HG03175 (cell line): Measurements from ENCODE around the gene DNAJC5G.
"Not testable (repeated sequence)": the region's sequence is repeated elsewhere in the genome, so short reads cannot be mapped to it uniquely, and the experiment has no call there.

ENCODE experiments used
- ATAC-seq: cut with Tn5 transposase; IDR thresholded peaks from one replicate; pipeline ENCODE4 v1.9.1; 2021; ENCODE audit warnings: mild to moderate bottlenecking, moderate library complexity; ENCODE audit not compliant: unreplicated experiment

The DNAJC5G gene

GRCh38 chr2:27250652-27251379 lies 24.4 kb upstream of the DNAJC5G start:
- no peak for ATAC-seq

- ATAC-seq, result no peak
These were observed 23.5 kb upstream of the DNAJC5G start for GRCh38 chr2:27251766-27252165.

- no peak for ATAC-seq
These were observed 20.0 kb upstream of the DNAJC5G start for GRCh38 chr2:27255187-27255586.

- ATAC-seq, result no peak
These were observed 19.6 kb upstream of the DNAJC5G start for GRCh38 chr2:27255660-27256059.

GRCh38 chr2:27256855-27257454 lies 18.3 kb upstream of the DNAJC5G start:
- no peak for ATAC-seq

- no peak for ATAC-seq
These were observed 17.2 kb upstream of the DNAJC5G start for GRCh38 chr2:27258051-27258450.

GRCh38 chr2:27261241-27261925 lies 13.8 kb upstream of the DNAJC5G start:
- ATAC-seq, result no peak

GRCh38 chr2:27261926-27262298 lies 13.3 kb upstream of the DNAJC5G start:
- no peak for ATAC-seq

GRCh38 chr2:27262379-27263286 lies 12.6 kb upstream of the DNAJC5G start, which contains the start of gene SLC30A3:
Gene SLC30A3, minus strand, starts transcription at chr2:27263047. Its CDS starts 141 bp downstream, at chr2:27262906.
- ATAC-seq, result no peak

- no peak for ATAC-seq
These were observed 11.7 kb upstream of the DNAJC5G start for GRCh38 chr2:27263287-27264252.

GRCh38 chr2:27264253-27264752 lies 10.9 kb upstream of the DNAJC5G start:
- no peak for ATAC-seq

- no peak for ATAC-seq
These were observed 10.3 kb upstream of the DNAJC5G start for GRCh38 chr2:27264753-27265535.

GRCh38 chr2:27265536-27265870 lies 9.7 kb upstream of the DNAJC5G start:
- no peak for ATAC-seq

GRCh38 chr2:27268296-27268695 lies 6.9 kb upstream of the DNAJC5G start:
- not testable (repeated sequence) for ATAC-seq

GRCh38 chr2:27270131-27270530 lies 5.1 kb upstream of the DNAJC5G start:
- ATAC-seq, result no peak

- no peak for ATAC-seq
These were observed 4.6 kb upstream of the DNAJC5G start for GRCh38 chr2:27270670-27271069.

- ATAC-seq, result no peak
These were observed 3.4 kb upstream of the DNAJC5G start for GRCh38 chr2:27271631-27272340.
